HG03571 (cell line): ENCODE data around the gene PMS1.
"Not testable (repeated sequence)": the region's sequence is repeated elsewhere in the genome, so short reads cannot be mapped to it uniquely, and the experiment has no call there.

Experiments
- ATAC-seq: cut with Tn5 transposase; IDR thresholded peaks from one replicate; pipeline ENCODE4 v1.9.1; 2021; ENCODE audit not compliant: unreplicated experiment

Gene PMS1

DNA sequence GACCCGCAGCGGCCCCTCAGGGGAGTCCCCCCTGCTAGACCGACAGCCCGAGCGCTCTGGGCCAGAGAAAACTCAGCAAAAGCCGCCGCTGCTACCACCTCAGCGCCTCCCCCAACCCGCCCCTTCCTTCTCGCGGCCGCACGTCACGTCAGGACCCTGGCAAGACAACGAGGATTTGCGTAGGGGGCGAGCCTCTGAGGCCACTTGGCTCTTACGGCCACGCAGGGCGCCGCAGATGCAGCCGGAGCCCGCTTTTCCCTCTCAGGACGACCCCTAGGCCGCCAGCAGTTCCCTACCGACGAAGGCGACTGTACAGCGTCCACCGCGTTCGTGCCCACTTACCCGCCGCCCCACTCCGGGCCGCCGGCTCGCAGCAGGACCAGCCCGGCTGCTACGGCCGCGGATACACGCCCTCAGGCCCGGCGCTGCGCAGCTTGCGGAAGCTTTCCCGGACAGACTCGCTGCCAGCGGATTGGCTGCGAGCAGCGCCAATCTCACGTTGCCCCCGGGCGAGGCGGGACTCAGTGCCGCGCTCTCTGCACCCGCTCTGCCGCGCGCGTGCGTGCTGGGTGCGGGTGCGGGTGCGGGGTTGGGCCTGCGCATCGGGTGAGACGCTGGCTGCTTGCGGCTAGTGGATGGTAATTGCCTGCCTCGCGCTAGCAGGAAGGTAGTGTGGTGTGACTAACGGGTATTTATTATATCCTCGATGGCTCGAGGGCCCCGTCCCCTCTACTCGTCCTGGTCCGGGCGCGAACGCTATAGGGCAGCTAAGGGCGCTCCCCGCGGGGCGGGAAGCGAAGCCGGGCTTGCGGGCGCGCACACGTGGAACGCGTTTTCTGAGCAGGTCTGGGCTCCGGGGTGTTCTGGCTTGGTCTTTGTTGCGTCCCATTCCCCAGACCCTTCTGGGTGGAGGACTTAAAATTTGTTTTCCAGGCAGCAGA, at the start of gene PMS1, which contains the start of gene ORMDL1:
PMS1 (plus strand) TSS at position 524 of the 941 bp plus-strand sequence. CDS start 7,360 bp downstream, outside the sequence.
ORMDL1 (minus strand) TSS at position 413 of the 941 bp plus-strand sequence. CDS start 1,744 bp downstream, outside the sequence.
- peak; percentile 90 for ATAC-seq

DNA sequence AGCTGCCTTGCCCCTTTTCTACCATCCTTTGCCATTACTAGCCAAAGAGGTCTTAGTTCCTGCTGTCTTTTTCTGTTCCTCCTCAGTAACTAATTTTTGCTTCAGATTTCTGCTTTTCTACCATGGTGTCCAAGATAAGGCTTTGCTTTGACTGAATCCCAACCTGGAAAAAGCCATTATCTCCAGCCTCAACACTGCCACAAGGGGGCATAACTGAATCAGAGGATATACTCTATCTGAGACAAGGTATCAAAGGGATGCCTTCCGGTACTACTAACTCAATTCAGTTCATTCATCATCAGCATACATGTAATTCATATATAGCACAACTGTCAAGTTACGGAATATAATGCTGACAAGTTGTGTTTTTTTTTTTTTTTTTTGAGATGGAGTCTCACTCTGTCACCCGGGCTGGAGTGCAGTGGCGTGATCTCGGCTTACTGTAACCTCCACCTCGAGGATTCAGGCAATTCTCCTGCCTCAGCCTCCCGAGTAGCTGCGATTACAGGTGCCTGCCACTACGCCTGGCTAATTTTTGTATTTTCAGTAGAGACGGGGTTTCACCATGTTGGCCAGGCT, 33.1 kb upstream of the PMS1 start:
- no peak for ATAC-seq

DNA sequence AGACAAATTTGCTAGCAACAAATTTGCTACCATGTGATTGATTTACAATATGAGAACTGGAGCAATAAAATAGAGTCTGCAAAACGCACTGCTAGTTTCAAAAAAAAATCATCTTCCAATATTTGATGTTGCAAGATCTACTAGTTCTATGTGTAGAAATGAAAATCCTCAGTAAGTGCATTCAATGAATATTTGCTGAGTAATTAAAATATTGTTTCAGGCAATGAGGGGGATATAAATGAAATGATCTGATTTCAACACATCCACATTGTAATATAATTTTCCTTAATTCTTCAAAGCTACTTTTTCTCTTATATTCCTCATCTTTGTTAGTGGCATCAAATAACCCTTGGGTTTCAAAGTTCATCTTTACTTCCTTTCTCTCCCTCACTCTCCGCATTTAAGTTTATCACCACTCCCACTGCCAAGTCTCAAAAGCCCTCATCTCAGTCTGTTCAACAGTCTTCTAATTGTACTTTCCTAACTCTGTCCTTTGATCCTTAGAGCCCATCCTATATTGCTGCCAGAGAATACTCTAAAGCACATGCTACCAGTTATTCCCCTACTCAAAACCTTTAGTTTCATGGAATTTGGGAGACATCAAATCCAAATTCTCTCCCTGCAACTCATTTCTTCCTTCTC, 27.8 kb upstream of the PMS1 start:
- no peak for ATAC-seq

DNA sequence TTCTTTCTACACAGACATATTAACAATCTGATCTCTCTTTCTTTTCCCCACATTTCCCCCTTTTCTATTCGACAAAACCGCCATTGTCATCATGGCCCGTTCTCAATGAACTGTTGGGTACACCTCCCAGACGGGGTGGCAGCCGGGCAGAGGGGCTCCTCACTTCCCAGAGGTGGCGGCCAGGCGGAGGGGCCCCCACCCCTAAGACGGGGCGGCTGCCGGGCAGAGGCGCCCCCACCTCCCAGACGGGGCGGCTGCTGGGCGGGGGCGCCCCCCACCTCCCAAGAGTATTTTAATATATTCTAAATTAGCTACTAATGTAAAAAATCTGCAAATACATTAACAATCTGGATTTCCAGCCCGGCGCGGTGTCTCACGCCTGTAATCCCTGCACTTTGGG, 24.1 kb upstream of the PMS1 start:
- ATAC-seq = not testable (repeated sequence)

DNA sequence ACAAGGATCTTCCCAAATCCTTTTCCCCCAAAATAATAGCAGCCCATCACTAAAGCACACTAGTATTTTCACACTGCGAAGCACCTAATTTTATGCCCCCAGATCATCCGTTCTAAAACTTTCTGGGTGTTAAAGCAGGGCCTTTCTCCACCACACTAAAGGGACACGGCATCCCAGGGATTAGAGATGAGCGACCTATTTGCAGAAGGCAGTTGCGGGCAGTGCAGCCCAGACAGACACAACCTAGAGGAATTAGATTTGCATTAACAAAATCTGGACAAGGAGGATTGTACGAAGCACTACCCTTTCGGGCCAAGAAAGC, 22.1 kb upstream of the PMS1 start:
- ATAC-seq = no peak

DNA sequence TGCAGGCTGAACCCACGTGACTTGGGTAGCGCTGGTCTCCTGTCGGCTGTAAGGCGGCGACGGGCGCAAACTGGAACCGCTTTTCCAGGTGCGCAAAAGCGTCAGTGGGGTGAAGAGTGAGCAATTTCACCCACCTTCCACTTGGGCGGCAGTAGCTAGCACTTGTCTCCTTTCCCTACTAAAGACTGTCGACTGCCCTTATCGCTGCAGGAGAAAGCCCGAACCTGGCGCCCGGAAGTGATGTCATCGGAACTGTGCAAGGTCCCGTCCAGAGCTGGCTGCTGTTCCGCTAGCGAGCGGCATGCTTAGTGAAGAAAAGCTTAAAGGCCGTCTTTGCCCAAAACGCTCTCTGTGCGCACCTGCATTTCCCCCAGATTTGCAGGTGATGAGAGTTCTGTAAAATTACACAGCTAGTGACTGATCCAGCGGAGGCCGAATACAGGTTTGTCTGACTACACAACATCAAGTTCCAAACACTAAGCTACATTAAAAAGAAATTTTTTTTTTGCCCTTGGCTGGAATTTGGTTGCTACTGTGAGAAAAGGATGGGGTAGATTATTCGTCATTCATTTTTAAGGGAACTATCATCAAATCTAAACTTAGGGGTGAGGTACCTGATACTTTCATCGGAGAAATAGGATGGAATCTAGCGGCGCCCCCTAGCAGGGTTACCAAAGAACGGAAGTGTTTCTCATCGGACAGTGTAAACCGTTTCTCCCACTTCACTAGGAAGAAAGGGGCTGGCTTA, 21.5 kb upstream of the PMS1 start, which contains the start of gene OSGEPL1:
OSGEPL1 (minus strand) TSS at position 242 of the 748 bp plus-strand sequence. CDS start 1,152 bp downstream, outside the sequence.
- peak; percentile 97 for ATAC-seq

DNA sequence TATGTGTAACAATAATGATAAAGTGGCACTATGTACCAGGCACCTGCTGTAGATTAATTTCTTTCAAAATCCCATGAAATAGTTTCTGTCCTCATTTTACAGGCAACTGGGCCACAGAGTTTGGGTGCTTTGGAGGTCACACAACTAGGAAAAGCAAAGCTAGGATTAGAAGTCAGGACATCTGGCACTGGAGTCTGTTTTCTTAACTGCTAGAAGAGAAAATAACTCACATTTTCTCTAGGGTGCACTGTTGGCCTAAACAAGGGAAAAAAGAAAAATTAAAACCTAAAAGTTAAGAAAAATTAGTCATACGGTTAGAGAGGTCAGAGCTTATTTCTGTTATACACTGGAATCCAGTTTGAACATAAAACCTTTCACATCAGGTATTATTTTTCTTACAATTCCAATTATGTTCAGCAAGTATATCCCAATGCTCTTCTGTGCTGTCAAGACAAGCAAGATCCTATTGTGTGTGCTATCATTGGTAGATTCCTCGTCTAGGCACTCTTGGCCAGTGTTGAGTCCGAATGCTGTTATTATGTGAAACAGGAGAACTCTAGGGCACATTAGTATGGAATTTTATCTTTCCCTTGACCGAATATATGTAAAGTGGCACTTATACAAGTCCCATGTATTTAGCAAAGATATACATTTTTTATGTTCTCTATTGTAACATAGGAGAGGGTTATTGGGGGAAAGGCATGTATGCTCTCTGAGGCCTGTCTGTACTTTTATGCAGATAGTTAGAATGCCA, 20.2 kb upstream of the PMS1 start:
- ATAC-seq = no peak

DNA sequence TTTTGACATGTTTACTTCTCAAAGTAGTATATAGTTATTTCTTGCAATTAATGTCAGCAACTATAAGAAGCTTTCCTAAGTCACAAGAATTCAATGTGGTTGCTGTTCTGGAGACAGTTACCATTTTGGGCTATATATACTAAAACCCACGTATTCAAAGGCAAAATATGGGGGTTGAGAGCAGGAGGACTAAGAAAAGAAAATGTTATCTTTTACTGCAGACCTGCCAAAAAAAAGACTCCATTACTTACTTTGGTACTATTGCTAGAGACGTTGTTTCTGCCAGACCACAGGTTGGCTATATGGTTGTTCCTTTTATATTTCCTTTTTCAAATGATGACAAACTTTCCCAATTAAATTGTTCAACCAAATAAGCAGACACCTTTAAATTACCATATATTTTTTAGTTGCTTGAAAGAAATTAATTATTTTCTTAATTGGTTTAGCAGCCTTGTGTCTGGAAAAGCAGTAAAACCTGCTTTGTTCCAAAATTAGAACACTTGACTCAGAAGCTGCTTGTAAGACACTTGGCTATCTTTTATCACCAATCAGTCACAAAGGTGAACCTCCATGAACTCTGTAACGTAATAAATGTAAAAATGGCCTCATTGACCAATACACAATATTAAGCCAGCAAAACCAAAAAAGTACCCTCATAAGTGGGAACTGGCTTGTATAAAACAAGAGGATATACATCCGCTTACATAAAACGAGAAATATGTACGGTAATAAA, 13.5 kb upstream of the PMS1 start:
- no peak for ATAC-seq

DNA sequence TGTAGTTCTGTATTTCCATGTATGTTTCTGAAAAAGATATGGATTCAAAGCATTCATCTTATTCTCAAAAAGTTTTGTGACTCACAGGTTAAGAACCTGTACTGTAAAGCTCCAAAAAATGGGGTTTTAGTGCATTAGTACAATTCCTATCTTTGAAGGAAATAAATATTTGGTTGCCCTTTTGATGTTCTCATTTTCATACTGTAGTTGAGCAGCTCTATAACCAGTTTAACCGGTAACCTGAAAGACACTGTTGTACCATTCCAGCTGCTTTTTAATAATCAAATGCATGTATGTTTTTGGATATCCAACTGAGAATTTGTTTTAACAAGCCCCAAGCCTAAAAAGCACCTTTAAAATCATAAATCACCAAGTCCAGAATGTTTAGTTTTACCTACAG, 12.0 kb upstream of the PMS1 start:
- no peak for ATAC-seq

DNA sequence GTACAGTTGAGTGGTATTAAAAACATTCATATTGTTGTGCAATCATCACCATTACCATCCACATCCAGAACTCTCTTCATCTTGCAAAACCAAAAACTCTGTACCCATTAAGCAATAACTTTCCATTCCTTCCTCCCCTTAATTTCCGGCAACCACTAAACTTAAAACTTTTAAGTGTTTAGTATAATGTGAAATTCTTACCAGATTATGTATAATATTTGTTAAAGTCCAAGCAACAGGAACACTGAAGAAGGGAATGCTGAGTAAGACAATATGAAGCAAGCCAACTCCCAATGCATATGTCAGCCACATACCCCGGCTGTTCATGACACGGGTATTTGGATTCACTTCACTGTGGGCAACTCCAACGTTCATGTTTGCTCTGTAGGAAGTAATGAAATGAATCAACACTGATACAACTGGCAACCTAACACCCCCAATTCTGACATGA, 2.0 kb upstream of the PMS1 start:
- ATAC-seq = no peak

DNA sequence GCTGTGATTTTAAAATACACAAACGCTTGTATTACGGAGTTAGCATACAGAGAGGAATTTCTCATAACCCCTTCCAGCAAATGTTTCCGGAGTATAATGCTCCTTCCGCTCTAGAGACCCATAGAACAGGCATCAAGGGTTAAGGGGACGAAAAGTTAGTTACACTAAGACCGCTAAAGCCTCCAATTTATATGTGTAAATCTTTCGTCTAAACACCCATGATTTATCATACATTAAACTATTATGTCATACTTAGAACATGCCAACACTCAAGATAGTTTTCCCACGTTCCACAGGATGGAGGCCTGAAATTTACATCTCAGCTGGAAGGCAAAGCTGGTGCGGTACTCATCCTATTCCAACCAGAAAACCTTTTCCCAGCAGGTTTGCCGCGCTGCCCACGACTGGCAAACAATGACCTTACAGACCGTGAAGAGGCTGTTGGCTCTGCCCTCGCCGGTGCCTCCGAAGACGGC, 761 bp upstream of the PMS1 start:
- ATAC-seq = peak; percentile 20

DNA sequence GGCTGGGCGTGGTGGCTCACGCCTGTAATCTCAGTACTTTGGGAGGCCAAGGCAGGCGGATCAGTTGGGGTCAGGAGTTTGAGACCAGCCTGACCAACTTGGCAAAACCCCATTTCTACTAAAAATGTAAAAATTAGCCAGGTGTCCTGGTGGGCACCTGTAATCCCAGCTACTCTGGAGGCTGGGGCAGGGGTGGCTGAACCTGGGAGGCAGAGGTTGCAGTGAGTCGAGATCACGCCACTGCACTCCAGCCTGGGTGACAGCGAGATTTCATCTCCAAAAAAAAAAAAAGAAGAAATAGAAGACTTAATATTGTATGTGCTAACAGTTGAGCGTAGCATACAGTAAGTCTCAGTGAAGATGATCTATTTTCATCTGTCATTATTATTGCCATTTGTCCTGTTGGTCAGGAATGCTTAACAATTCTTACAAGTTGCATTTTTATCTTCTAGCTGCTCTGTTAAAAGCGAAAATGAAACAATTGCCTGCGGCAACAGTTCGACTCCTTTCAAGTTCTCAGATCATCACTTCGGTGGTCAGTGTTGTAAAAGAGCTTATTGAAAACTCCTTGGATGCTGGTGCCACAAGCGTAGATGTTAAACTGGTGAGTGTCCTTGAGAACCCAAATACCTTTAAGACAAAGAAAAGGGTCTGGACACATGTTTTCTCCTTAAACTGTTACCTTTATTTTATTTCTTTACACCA, 7.2 kb downstream of the PMS1 start:
- ATAC-seq = no peak

DNA sequence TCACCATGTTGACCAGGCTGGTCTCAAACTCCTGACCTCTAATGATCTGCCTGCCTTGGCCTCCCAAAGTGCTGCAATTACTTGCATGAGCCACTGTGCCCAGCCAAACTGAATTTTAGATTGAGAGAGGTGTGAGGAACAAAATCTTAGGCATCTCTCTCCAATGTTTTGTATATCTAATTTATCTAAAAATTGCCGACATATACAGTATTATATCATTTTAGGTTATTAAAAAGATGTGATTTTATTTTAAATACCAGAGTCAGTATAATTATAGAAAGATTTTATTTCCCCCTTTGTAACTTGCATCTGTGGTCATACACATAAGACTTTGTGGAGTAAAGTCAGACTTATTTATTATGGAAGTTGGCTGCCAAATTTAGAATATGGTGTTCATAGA, 10.1 kb downstream of the PMS1 start:
- ATAC-seq = no peak

DNA sequence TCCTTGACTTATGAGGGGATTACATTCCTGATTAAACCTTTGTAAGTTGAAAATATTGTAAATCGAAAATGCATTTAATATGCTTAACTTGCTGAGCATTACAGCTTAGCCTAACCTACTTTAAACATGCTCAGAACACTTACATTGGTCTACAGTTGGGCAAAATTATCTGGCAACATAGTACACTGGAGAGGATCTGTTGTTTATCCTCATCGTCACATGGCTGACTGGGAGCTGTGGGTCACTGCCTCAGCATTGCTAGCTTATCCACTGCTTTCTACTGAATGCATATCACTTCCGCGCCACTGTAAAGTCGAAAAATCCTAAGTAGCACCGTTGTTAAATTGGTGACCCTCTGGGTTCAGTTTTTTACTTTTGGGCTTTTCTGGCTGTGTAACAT, 13.7 kb downstream of the PMS1 start:
- no peak for ATAC-seq

DNA sequence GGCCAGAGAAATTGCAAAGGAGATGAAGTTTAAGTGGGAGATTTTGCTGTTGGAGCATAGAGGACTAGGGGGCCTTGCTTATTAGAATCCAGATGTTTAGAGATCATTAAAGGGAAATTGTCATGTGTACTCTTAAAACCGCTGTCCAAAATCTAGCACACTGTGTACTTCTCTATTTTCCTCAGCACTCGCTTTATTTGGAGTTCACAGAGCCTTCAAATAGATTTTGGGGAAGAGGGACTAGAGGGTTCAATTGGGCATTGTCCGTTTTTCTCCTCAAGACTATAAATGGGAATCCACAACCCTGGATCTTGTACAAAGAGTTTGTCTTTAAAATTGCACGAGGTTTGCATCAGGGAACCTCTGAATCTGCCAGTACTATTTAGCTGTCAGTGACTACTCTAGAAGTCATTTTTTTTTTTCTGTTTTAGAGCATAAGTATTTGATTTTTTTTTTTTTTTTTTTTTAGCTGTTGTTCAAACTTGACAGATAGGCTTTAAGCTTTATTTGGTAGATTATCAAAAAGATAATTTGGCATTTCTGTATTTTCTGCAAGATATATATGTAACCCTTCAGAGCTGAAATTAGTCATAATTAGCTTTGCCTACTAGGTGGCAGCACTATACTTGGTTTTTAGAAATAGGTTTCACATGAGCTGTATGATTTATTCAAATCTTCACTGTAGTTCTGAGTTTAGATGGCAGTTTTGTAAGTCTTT, 14.2 kb downstream of the PMS1 start:
- ATAC-seq = peak; percentile 70

DNA sequence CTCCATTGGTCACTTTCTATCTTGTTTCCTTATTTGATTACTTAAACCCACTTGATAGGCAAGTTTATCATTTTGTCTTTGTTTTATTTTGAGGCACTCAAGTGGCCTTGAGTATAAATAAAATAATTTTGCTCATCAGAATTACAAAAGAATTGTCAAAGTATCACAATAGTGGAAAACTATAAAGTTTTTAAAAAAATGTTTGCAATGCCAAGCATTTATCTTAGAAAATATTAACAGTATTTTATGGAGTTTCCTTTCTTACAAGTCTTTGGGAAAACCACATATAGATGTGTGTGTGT, 14.7 kb downstream of the PMS1 start:
- ATAC-seq = no peak

DNA sequence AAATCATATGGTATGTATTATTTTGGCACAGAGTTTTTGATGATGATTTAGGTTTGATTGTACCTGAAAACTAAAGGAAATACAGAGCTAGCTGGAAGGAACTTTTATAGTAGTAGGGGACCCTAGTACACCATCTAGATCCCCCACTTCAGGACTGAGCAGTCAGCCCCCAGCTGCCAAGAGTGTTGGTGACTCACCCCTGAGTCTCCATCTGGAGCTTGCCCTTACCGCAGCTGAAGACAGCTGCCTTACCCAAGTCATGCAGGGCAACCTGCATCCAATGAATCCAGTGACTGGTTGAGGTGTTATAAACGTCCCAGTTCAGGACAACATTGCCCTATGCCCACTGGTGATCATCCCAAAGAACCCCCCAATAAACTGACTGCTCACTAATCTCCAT, 15.3 kb downstream of the PMS1 start:
- no peak for ATAC-seq

DNA sequence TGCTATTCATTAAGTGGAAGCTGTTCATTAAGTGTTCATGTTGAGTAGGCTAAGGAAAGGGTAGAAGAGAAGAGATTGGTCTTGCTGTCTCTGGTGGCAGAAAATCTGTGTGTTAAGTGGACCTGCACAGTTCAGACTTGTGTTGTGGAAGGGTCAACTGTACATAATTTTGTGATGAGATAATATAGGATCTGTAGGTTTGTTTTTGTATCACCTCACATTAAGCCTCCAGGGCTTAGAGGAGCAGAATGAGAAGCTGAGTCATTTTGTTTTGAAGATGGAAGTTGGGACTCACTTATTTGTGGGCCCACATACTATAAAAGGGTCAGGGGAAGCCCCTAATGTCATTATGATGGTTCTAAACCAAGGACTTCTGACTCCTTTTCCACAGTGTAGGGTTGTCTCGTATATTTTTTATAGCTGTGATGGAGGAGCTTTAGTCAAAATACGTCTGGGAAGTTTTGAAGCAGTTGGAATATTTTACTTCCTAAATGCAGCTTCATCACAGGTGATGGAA, 18.2 kb downstream of the PMS1 start:
- ATAC-seq = no peak
